OCI-LY3 (cell line): ENCODE results near the gene FAM53A.

Experiments
- H2AFZ ChIP-seq: fragments of 200-600, 300-600 bp; shearing (Covaris generic); 2 replicates; pipeline ENCODE4 v1.6.0; 2014; ENCODE audit warnings: antibody characterized with exemption, low read depth, low read length
- H3K27ac ChIP-seq: fragments of 200-600, 300-600 bp; sonication (generic); 2 replicates; pipeline ENCODE4 v1.5.1; 2014; ENCODE audit warnings: mild to moderate bottlenecking, low read length, moderate library complexity, mixed read lengths
- H3K27me3 ChIP-seq: fragments of 200-600, 300-600 bp; sonication (generic); 2 replicates; pipeline ENCODE4 v1.6.1; 2014; ENCODE audit warnings: low read depth, low read length, mixed read lengths
- H3K36me3 ChIP-seq: fragments of 200-600, 300-600 bp; sonication (generic); replicated peaks from 2 replicates; pipeline ENCODE3; 2014; ENCODE audit warnings: low read depth, low read length, mixed read lengths
- H3K4me1 ChIP-seq: fragments of 300-600, 200-600 bp; sonication (generic); 2 replicates; pipeline ENCODE4 v1.6.1; 2014; ENCODE audit warnings: low read length, mixed read lengths
- H3K4me2 ChIP-seq: fragments of 200-600, 300-600 bp; sonication (generic); 2 replicates; pipeline ENCODE4 v1.6.1; 2014; ENCODE audit warnings: low read length, mixed read lengths
- H3K4me3 ChIP-seq: fragments of 300-600, 200-600 bp; sonication (generic); 2 replicates; pipeline ENCODE4 v1.5.1; 2014; ENCODE audit warnings: antibody characterized with exemption, mild to moderate bottlenecking, low read length, moderate library complexity
- H3K79me2 ChIP-seq: fragments of 300-600, 200-600 bp; shearing (Covaris generic); 2 replicates; pipeline ENCODE4 v1.6.1; 2014; ENCODE audit warnings: mild to moderate bottlenecking, low read length, mixed read lengths
- H3K9ac ChIP-seq: fragments of 300-600, 200-600 bp; shearing (Covaris generic); 2 replicates; pipeline ENCODE4 v1.6.0; 2014; ENCODE audit warnings: mild to moderate bottlenecking, low read length, moderate library complexity
- H3K9me3 ChIP-seq: fragments of 200-600, 300-600 bp; shearing (Covaris generic); 2 replicates; pipeline ENCODE4 v1.6.1; 2014; ENCODE audit warnings: low read length, mixed read lengths; ENCODE audit not compliant: insufficient read depth
- H4K20me1 ChIP-seq: fragments of 200-600, 300-600 bp; sonication (generic); 2 replicates; pipeline ENCODE4 v1.6.1; 2016; ENCODE audit warnings: low read length, mixed read lengths; ENCODE audit not compliant: insufficient read depth
- EZH2phosphoT487 ChIP-seq: fragments of 200-600 bp; shearing (Covaris generic); IDR thresholded peaks from 2 replicates; pipeline ENCODE4 v1.6.1; 2018; ENCODE audit warnings: antibody characterized with exemption, mixed run types, low read depth
- TF ChIP-seq, protein P1 (sequence below): fragments of 200-600, 300-600 bp; sonication (generic); IDR thresholded peaks from 2 replicates; pipeline ENCODE4 v1.5.1; 2014; ENCODE audit warnings: antibody characterized with exemption, low read length, low read depth

The FAM53A gene

GRCh38 chr4:1603413-1604135 lies 80.5 kb downstream of the FAM53A start:
- Histone ChIP-seq H4K20me1 (no peaks in the 10 kb centered on the region), H3K79me2 (no peaks in the 10 kb centered on the region), H3K27ac (no peak overlapping the region), H3K27me3 (no peaks in the 10 kb centered on the region), H3K4me3 (no peak overlapping the region), H3K4me2 (no peak overlapping the region), H3K9ac (no peak overlapping the region), H3K36me3 (no peaks in the 10 kb centered on the region), H2AFZ (no peak overlapping the region), H3K4me1 (no peaks in the 10 kb centered on the region), H3K9me3 (no peaks in the 10 kb centered on the region)
- no peak for TF ChIP-seq EZH2phosphoT487
- TF ChIP-seq, protein P1, sequence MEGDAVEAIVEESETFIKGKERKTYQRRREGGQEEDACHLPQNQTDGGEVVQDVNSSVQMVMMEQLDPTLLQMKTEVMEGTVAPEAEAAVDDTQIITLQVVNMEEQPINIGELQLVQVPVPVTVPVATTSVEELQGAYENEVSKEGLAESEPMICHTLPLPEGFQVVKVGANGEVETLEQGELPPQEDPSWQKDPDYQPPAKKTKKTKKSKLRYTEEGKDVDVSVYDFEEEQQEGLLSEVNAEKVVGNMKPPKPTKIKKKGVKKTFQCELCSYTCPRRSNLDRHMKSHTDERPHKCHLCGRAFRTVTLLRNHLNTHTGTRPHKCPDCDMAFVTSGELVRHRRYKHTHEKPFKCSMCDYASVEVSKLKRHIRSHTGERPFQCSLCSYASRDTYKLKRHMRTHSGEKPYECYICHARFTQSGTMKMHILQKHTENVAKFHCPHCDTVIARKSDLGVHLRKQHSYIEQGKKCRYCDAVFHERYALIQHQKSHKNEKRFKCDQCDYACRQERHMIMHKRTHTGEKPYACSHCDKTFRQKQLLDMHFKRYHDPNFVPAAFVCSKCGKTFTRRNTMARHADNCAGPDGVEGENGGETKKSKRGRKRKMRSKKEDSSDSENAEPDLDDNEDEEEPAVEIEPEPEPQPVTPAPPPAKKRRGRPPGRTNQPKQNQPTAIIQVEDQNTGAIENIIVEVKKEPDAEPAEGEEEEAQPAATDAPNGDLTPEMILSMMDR = no peak

GRCh38 chr4:1602655-1603412 lies 81.3 kb downstream of the FAM53A start:
- no peak for TF ChIP-seq EZH2phosphoT487
- TF ChIP-seq, protein P1 = no peak
- H3K4me1 ChIP-seq = no peaks in the 10 kb centered on the region

GRCh38 chr4:1601852-1602654 lies 82.1 kb downstream of the FAM53A start:
- H3K27me3 ChIP-seq = no peaks in the 10 kb centered on the region
- H3K4me3 ChIP-seq = no peak overlapping the region
- H3K4me2 ChIP-seq = no peak overlapping the region
- TF ChIP-seq, protein P1 = no peak
- TF ChIP-seq EZH2phosphoT487 = no peak
- H4K20me1 ChIP-seq = no peaks in the 10 kb centered on the region
- no peaks in the 10 kb centered on the region for H3K9me3 ChIP-seq
- H3K27ac ChIP-seq = no peak overlapping the region
- no peak overlapping the region for H2AFZ ChIP-seq
- no peaks in the 10 kb centered on the region for H3K79me2 ChIP-seq
- H3K36me3 ChIP-seq = no peaks in the 10 kb centered on the region
- H3K4me1 ChIP-seq = no peaks in the 10 kb centered on the region
- no peak overlapping the region for H3K9ac ChIP-seq

More at GRCh38 chr4:1602655-1603412, 81.3 kb downstream of the FAM53A start:
- H3K27ac ChIP-seq = no peak overlapping the region
- no peaks in the 10 kb centered on the region for H3K27me3 ChIP-seq
- no peaks in the 10 kb centered on the region for H3K9me3 ChIP-seq
- no peaks in the 10 kb centered on the region for H4K20me1 ChIP-seq
- no peak overlapping the region for H3K4me3 ChIP-seq
- no peak overlapping the region for H3K9ac ChIP-seq
- no peaks in the 10 kb centered on the region for H3K79me2 ChIP-seq
- H3K4me2 ChIP-seq = no peak overlapping the region
- H2AFZ ChIP-seq = no peak overlapping the region
- no peaks in the 10 kb centered on the region for H3K36me3 ChIP-seq

DNA sequence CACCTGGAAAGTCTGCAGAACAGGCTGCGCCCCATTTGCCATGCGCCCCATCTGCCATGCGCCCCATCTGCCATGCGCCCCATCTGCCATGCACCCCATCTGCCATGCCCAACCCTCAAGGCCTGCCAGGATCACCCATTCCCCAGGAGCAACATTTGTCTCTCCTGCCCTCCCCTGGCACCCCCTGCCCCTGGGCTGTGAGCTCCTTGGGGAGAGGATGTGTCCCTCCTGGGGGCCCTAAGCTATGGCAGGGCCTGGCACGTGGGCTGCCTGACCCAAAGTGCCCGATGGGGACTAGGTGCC lies 82.6 kb downstream of the FAM53A start:
- H3K9me3 ChIP-seq = no peaks in the 10 kb centered on the region
- H3K4me1 ChIP-seq = no peaks in the 10 kb centered on the region
- TF ChIP-seq, protein P1 = no peak
- TF ChIP-seq EZH2phosphoT487 = no peak
- H4K20me1 ChIP-seq = no peaks in the 10 kb centered on the region
- H3K4me3 ChIP-seq = no peak overlapping the region
- H3K4me2 ChIP-seq = no peak overlapping the region
- no peaks in the 10 kb centered on the region for H3K36me3 ChIP-seq
- H3K27ac ChIP-seq = no peak overlapping the region
- no peaks in the 10 kb centered on the region for H3K27me3 ChIP-seq
- no peak overlapping the region for H2AFZ ChIP-seq
- no peaks in the 10 kb centered on the region for H3K79me2 ChIP-seq
- no peak overlapping the region for H3K9ac ChIP-seq
